Activated T-cell treated with anti-CD3 and anti-CD28 coated beads, Interleukin-2, amount 50 U/mL, for 24 hours (primary cell): ENCODE measurements around the gene SMCO3.
"Not testable (repeated sequence)": the region's sequence is repeated elsewhere in the genome, so short reads cannot be mapped to it uniquely, and the experiment has no call there.

Experiments
- DNase-seq: peaks from one replicate; pipeline ENCODE4 v3.0.0-alpha.2; 2020
- H3K27ac Mint-ChIP-seq: 2 replicates; pipeline ENCODE4 v1.8.0; 2020; ENCODE audit warnings: mild to moderate bottlenecking, mixed read lengths
- H3K27me3 Mint-ChIP-seq: 2 replicates; pipeline ENCODE4 v1.8.0; 2020; ENCODE audit warnings: mixed read lengths
- H3K36me3 Mint-ChIP-seq: 2 replicates; pipeline ENCODE4 v1.8.0; 2020; ENCODE audit warnings: low read depth, mixed read lengths
- H3K4me1 Mint-ChIP-seq: 2 replicates; pipeline ENCODE4 v1.8.0; 2020; ENCODE audit warnings: low read depth, mixed read lengths
- H3K4me3 Mint-ChIP-seq: 2 replicates; pipeline ENCODE4 v1.8.0; 2020; ENCODE audit warnings: mild to moderate bottlenecking, moderate library complexity, mixed read lengths
- H3K9me3 Mint-ChIP-seq: 2 replicates; pipeline ENCODE4 v1.8.0; 2020; ENCODE audit warnings: mixed read lengths

The SMCO3 gene

DNA sequence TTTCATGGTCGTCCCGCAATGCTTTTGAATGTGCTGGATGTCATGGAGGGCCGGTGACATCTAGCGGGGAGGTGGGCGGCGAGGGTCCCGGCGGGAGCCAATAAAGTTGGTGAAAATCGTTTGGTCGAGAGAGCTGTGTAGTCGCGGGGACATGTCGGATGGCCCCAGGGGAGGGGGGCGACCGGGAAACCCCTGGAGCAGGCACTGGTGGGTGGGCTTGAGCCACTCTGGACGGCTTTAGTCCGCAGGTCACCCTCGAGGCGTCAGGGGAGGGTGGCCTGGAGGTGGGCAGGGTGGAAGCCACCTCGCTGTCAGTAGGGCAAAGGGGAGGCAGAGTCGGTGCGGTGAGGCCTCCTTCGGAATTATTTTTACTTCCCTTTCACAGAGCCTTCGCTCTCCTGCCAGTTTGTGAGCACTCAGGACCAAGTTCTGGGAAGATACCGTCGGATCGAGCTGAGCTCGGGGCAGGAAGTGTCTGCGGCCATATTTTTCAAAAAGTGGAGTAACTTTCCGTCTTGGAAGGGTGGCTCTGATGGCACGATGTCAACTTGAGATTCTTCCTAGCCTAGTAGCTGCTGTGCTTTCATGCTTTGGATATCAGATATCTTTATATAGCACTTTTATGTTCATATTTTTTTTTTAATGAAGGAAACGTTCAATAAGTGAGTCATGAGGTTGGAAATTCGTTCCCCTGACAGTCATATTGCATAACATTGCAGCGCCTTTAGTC lies 38.9 kb downstream of the SMCO3 start:
- peak; percentile 62 for DNase-seq
- Mint-ChIP-seq H3K36me3 (peaks cover 22% of the 10 kb centered on the region), H3K4me3 (peak overlapping the region; percentile 95), H3K4me1 (peaks cover 55% of the 10 kb centered on the region), H3K27me3 (no peaks in the 10 kb centered on the region), H3K27ac (peak overlapping the region; percentile 96), H3K9me3 (no peaks in the 10 kb centered on the region)

DNA sequence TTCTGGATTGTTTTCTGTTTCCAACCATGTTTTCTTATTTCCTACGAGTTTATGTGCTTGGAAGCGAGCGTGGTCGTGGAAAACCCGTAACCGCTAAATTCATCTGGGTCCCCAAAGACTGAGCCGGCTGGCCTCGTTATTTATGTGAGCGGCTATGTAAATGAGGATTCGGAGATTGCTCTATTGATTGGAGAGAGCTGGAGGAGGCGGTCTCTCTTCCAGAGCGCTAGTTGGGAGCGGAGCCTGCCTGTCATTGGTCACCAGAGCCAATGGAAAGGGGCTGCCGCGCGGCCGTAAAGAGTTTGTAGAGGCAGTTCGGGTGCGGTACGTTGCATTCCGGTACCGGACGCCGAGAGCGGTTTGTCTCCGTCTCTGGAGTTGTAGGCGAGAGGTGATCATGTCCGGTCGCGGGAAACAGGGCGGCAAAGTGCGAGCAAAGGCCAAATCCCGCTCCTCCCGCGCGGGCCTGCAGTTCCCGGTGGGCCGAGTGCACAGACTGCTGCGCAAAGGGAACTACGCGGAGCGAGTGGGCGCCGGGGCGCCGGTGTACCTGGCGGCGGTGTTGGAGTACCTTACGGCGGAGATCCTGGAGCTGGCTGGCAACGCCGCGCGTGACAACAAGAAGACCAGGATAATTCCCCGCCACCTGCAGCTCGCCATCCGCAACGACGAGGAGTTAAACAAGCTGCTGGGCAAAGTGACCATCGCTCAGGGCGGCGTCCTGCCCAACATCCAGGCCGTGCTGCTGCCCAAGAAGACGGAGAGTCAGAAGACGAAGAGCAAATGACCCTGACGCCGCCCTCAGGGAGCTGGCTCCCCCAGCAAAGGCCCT lies 39.7 kb downstream of the SMCO3 start:
- H3K9me3 Mint-ChIP-seq, result no peaks in the 10 kb centered on the region
- H3K4me3 Mint-ChIP-seq, result peak overlapping the region; percentile 95
- H3K4me1 Mint-ChIP-seq, result peaks cover 56% of the 10 kb centered on the region
- H3K36me3 Mint-ChIP-seq, result peaks cover 30% of the 10 kb centered on the region
- H3K27ac Mint-ChIP-seq, result peak overlapping the region; percentile 96
- DNase-seq, result peak; percentile 87
- no peaks in the 10 kb centered on the region for H3K27me3 Mint-ChIP-seq

DNA sequence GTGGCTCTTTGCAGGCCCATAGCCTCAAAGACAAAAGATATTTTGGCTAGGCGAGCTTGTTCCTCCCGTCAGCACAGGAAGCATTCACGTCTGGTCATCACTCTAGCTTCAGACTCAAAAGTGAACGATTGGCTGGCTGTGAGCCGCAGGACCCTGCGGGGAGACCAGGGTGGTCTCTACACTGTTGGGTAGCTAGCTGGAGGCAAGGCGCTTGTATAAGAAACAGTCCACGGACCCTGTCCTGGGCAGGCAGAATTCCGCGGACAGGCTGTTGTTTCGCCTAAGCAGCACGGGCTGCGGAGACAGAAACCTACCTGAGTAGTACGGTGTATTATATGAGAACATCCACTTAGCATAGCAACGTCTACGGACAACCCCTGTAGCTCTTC lies 40.3 kb downstream of the SMCO3 start:
- H3K27me3 Mint-ChIP-seq, result no peaks in the 10 kb centered on the region
- H3K27ac Mint-ChIP-seq, result peak overlapping the region; percentile 96
- DNase-seq, result no peak
- H3K36me3 Mint-ChIP-seq, result peaks cover 36% of the 10 kb centered on the region
- H3K4me3 Mint-ChIP-seq, result peak overlapping the region; percentile 95
- peaks cover 60% of the 10 kb centered on the region for H3K4me1 Mint-ChIP-seq
- no peaks in the 10 kb centered on the region for H3K9me3 Mint-ChIP-seq

DNA sequence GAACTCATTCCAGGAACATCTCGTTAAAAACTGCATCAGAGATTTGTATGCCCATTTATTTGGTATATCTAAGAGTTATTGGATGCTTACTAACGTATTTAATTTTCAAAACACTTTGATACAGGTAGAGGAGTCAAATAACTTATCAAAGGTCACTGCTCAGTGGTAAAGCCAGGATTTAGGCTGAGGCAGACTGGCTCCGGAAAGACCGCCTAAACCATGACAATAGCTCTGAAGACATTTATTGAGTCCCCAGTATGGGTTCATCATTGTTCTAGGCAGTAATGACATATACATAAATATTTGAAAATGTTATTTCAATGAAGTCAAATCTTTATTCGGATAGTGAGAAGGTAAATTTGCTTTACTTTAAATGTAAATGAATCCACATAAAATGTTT lies 41.0 kb downstream of the SMCO3 start:
- H3K27ac Mint-ChIP-seq, result no peak overlapping the region
- H3K9me3 Mint-ChIP-seq, result no peaks in the 10 kb centered on the region
- peak overlapping the region; percentile 95 for H3K4me3 Mint-ChIP-seq
- H3K4me1 Mint-ChIP-seq, result peaks cover 64% of the 10 kb centered on the region
- DNase-seq, result no peak
- peaks cover 43% of the 10 kb centered on the region for H3K36me3 Mint-ChIP-seq
- no peaks in the 10 kb centered on the region for H3K27me3 Mint-ChIP-seq

DNA sequence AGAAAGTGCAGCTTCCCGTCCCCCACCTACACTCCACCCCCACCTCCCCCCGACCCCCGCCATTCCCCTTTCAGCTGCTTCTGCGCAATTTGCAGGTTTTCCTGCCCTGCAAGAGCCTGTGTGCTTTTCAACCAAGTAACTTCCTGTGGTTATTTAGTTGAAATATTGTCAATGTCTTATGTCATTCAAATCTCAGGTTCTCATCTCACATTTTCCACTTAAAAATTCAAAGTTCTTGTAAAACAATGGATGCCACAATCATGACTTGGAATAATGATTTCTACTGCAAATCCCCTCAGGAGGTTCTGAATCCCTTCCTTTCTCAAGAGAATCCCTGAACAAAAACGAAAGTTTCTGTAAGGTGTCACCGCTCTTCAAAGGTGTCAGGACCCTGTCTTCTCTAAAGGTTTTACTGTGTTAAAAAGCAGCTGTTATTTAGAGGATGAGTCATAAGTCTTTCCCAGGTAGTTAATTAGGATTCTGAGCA lies 42.3 kb downstream of the SMCO3 start:
- Mint-ChIP-seq H3K27ac (peak overlapping the region; percentile 93), H3K9me3 (peaks cover 4% of the 10 kb centered on the region), H3K4me3 (peak overlapping the region; percentile 97), H3K36me3 (peaks cover 55% of the 10 kb centered on the region), H3K4me1 (peaks cover 71% of the 10 kb centered on the region), H3K27me3 (no peaks in the 10 kb centered on the region)
- DNase-seq, result peak; percentile 45

DNA sequence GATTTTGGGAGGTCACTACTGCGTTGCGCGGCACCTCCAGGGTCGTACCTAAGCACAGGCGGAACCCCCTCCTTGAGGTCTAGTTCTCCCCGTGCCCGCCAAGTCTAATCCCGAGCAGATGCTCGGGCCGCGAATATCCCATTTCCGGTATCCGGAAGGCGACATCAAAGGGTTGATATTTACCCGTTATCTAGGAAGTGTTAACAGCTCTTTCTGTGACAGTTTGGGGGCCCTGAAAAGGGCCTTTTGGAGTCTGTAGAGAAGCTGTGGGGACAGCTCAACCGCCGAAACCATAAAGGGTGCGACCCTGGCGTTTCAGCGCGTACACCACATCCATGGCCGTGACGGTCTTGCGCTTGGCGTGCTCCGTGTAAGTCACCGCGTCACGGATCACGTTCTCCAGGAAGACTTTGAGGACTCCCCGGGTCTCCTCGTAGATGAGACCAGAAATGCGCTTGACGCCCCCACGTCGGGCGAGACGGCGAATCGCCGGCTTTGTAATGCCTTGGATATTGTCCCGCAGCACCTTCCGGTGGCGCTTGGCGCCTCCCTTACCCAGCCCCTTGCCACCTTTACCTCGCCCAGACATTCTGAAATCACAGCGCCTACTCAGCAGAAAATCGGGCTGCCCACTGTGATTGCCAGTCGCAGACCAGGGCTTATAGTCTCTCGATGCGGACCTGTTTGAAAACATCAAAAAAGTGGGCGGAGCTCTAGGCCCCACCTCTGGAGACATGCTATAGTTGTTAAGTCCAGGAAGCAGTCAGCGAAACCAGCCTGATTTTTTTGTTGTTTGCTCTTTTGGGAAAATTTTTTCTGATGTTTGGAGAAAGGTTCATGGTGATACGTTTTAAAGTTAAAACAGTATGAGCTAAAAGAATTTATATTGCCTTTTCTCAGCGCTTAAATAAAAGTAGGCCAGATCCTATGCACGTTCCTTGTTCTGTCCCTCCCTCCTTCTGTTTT lies 43.2 kb downstream of the SMCO3 start:
- Mint-ChIP-seq H3K27ac (peak overlapping the region; percentile 99), H3K36me3 (peaks cover 63% of the 10 kb centered on the region), H3K4me1 (peaks cover 67% of the 10 kb centered on the region), H3K9me3 (peaks cover 10% of the 10 kb centered on the region), H3K27me3 (no peaks in the 10 kb centered on the region), H3K4me3 (peak overlapping the region; percentile 97)
- peak; percentile 93 for DNase-seq

DNA sequence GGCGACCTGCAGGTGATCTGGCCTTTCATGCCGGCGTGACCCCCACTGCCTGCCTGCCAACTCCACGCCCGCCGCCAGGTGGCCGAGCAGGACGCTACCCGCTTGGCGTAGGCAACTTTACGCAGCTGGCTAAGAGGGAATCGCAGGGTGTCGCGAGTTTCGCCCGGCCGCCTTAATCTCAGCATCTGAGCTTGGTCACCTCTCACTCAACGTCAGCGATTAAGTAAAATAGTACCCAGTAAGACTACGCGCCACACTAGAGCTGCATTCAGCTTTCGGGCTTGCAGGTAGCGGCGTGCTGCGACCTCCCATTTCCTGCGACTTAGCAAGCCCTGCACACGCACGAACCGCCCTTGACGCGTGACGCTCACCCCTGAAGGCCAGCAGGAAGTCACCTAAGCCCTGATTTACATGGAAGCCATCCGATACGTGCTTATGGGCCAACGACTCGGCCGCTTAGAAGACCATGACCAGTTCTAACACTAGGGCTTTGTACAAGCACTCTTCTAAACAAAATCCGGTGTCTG lies 44.0 kb downstream of the SMCO3 start:
- Mint-ChIP-seq H3K9me3 (peaks cover 18% of the 10 kb centered on the region), H3K4me3 (peak overlapping the region; percentile 97), H3K27ac (peak overlapping the region; percentile 99), H3K36me3 (peaks cover 67% of the 10 kb centered on the region), H3K27me3 (no peaks in the 10 kb centered on the region), H3K4me1 (peaks cover 61% of the 10 kb centered on the region)
- DNase-seq, result peak; percentile 92

DNA sequence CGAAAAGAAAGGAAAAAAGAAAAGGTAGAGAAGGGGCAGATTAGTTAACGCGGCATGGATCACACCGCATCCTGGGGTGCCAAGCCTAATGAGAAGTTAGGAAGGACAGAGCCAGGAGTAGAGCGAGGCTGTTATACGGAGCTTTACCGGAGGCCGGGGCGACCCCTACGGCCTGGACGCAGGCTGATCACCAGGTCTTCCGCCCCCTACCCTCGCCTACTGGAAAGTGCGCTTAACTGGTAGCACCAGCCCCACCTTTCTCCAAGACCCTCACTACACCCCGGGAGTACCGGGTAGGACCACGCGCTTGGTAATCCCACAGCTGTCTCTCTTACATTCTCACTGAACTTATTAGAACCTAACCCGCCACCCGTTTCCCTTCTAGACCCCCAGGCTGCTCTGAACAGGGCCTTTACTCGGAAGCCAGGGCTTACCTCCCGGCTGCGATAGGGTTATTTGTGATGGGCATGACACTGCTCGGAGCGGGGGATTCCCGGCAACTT lies 44.5 kb downstream of the SMCO3 start:
- H3K36me3 Mint-ChIP-seq, result peaks cover 66% of the 10 kb centered on the region

DNA sequence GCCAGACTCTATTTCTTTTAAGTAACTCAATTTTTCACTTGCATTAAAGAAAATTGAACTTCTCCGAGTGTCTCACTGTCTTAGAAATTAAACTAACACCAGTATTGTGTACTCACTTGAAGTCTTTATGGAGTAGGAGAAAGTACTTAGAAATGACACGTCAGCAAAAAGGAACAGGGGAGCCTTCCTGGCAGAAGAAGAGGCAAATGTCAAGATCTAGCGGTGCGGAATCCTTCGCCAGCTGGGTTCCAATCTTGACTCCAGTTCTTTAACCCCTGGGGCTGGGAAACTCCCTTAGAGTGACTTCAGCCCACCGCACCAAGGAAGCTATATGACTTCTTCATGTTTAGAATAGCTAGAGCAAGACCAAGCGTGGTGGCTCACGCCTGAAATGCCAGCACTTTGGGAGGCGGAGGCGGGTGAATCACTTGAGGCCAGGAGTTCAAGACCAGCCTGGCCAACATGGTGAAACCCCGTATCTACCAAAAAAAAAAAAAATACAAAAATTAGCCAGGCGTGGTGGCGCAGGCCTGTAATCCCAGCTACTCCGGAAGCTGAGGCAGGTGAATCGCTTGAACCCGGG lies 45.1 kb downstream of the SMCO3 start:
- Mint-ChIP-seq H3K36me3 (peaks cover 62% of the 10 kb centered on the region), H3K4me3 (peak overlapping the region; percentile 97), H3K27me3 (no peaks in the 10 kb centered on the region), H3K9me3 (peaks cover 19% of the 10 kb centered on the region), H3K4me1 (peaks cover 52% of the 10 kb centered on the region), H3K27ac (peak overlapping the region; percentile 99)
- peak; percentile 63 for DNase-seq

More for the DNA sequence above, 44.5 kb downstream of the SMCO3 start:
- DNase-seq, result no peak
- Mint-ChIP-seq H3K27ac (peak overlapping the region; percentile 99), H3K4me3 (peak overlapping the region; percentile 97), H3K9me3 (peaks cover 19% of the 10 kb centered on the region), H3K27me3 (no peaks in the 10 kb centered on the region), H3K4me1 (peaks cover 56% of the 10 kb centered on the region)

DNA sequence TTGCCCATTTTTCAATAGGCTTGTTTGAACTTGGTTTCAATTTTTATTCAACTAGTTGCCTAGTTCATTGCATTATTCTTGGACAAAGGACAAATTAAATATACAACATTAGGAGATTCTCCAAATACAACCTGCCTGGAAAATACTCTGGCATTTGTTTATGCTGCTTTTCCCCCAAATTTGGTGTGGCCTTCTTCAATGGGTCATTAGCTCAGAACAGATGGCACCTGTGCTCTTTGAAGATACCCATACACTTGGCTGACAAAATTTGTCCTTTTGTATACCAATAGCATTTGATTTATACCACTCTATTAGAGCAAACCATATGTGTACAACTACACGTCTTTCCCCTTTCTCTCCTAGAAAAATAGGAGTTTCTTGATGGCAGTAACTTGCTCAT lies 46.4 kb downstream of the SMCO3 start:
- peak overlapping the region; percentile 7 for H3K4me3 Mint-ChIP-seq
- peak overlapping the region; percentile 2 for H3K27ac Mint-ChIP-seq
- H3K36me3 Mint-ChIP-seq, result peaks cover 70% of the 10 kb centered on the region
- DNase-seq, result no peak
- peaks cover 41% of the 10 kb centered on the region for H3K4me1 Mint-ChIP-seq
- no peaks in the 10 kb centered on the region for H3K27me3 Mint-ChIP-seq
- peaks cover 19% of the 10 kb centered on the region for H3K9me3 Mint-ChIP-seq

DNA sequence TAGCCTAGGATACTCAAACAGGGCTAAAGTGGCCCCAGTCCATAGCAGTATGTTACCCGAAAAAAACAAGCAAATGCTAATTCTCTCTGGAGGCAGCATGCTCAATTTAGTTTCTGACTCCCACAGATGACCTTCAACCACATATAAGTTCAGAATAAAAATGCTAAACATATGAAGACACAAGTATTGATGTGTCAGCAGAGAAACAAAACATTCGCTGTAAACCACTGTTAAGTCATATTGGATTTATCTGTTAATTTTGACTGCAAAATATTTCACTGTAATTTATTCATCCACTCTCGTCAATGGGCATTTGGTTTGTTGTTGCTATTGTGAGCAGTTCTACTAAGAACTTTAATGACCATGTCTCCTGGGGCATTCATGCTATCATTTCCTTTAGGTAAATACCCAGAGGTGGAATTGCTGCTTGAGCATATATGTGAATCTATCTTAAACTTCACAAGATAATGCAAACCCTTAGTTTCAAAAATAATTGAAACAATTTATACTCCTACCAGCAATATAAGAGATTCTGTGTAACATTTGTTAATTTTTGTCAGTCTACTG lies 47.2 kb downstream of the SMCO3 start:
- H3K27me3 Mint-ChIP-seq, result no peaks in the 10 kb centered on the region
- H3K9me3 Mint-ChIP-seq, result peaks cover 20% of the 10 kb centered on the region
- DNase-seq, result no peak
- peak overlapping the region; percentile 42 for H3K4me3 Mint-ChIP-seq
- H3K27ac Mint-ChIP-seq, result peak overlapping the region; percentile 2
- peaks cover 39% of the 10 kb centered on the region for H3K4me1 Mint-ChIP-seq
- peaks cover 79% of the 10 kb centered on the region for H3K36me3 Mint-ChIP-seq

DNA sequence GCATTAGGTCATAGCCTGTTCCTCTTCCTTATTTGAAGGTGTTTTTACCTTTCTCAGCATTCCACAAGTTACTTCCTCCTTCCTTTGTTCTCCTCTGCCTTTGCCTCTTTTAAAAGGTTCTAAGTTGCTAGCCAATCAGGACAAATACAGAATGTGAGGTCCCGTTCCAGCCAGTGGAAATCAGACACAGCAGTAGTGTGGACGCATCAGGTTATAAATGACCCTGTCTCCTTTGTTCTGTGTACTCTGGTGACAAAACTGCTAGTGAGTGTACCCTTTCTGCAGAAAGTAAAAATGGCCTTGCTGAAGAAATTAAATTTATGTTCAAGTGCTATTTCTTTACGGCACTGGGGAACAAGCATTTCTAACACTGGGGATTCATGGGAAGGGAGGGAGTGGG lies 48.0 kb downstream of the SMCO3 start:
- Mint-ChIP-seq H3K9me3 (peaks cover 25% of the 10 kb centered on the region), H3K36me3 (peaks cover 86% of the 10 kb centered on the region), H3K4me1 (peaks cover 34% of the 10 kb centered on the region)
- not testable (repeated sequence) for DNase-seq, H3K27ac Mint-ChIP-seq, H3K27me3 Mint-ChIP-seq, H3K4me3 Mint-ChIP-seq

DNA sequence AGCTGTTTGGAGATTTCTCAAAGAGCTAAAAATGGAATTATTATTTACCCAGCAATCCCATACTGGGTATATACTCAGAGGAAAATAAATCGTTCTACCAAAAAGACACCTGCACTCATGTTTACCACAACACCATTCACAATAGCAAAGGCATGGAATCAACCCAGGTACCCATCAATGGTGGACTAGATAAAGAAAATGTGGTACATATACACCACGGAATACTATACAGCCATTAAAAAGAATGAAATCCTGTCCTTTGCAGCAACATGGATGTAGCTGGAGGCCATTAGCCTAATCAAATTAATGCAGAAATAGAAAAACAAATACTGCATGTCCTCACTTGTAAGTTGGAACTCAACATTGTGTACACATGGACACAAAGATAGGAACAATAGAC lies 48.6 kb downstream of the SMCO3 start:
- Mint-ChIP-seq H3K36me3 (peaks cover 86% of the 10 kb centered on the region), H3K4me1 (peaks cover 32% of the 10 kb centered on the region), H3K27me3 (no peaks in the 10 kb centered on the region), H3K4me3 (no peak overlapping the region), H3K9me3 (peaks cover 30% of the 10 kb centered on the region), H3K27ac (no peak overlapping the region)
- no peak for DNase-seq
